ENCODE results near the gene POLR1D.

- no peak for TF ChIP-seq CTCF (IDR thresholded peaks at IDR 0.05)
- no peak for TF ChIP-seq POLR2A (IDR thresholded peaks at IDR 0.05)
- TF ChIP-seq EP300 (IDR thresholded peaks at IDR 0.05) = no peak
These were observed 47.0 kb upstream of the POLR1D start for GRCh38 chr13:27574661-27575060.

Data from tibial nerve (tissue), 4 donors.